ENCODE measurements around the gene FOXA3.

The FOXA3 gene

DNA sequence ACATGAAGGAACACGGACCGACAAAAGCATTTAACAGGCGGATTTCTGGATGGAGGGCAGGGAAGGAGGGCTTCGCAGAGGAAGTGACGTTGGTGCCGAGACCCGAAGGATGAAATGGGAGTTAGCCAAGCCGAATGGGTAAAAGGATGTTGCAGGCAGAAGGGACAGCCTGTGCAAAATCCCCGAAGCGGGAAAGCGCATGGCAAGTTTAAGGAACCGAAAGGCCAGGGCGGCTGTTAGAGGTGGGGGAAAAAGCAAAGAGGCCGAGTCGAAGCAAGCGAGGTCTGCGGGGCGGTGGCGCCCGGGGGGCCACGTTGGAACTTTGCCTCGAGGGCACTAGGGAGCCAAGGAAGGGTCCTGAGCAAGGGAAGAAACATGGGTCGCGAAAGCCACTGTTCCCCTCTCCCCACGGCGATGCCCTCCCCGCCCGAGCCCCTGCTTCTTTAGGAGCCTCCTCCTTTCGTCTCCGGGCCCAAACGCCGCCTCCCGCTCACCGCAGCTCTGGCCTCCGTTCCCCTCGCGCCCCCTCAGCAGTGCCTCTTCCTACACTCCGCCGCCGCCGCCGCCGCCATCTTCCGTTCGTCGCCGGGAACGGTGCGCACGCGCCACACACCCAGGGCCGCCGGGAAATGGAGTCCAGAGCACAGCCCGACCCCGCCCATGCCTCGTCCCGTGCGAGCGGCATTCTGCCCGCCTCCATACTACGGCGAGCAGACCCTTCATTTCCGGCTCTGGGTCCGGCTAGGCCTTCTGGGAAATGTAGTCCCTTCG, 1.4 kb upstream of the FOXA3 start, which contains the start of gene SYMPK (continued):
- TF ChIP-seq, protein P1, sequence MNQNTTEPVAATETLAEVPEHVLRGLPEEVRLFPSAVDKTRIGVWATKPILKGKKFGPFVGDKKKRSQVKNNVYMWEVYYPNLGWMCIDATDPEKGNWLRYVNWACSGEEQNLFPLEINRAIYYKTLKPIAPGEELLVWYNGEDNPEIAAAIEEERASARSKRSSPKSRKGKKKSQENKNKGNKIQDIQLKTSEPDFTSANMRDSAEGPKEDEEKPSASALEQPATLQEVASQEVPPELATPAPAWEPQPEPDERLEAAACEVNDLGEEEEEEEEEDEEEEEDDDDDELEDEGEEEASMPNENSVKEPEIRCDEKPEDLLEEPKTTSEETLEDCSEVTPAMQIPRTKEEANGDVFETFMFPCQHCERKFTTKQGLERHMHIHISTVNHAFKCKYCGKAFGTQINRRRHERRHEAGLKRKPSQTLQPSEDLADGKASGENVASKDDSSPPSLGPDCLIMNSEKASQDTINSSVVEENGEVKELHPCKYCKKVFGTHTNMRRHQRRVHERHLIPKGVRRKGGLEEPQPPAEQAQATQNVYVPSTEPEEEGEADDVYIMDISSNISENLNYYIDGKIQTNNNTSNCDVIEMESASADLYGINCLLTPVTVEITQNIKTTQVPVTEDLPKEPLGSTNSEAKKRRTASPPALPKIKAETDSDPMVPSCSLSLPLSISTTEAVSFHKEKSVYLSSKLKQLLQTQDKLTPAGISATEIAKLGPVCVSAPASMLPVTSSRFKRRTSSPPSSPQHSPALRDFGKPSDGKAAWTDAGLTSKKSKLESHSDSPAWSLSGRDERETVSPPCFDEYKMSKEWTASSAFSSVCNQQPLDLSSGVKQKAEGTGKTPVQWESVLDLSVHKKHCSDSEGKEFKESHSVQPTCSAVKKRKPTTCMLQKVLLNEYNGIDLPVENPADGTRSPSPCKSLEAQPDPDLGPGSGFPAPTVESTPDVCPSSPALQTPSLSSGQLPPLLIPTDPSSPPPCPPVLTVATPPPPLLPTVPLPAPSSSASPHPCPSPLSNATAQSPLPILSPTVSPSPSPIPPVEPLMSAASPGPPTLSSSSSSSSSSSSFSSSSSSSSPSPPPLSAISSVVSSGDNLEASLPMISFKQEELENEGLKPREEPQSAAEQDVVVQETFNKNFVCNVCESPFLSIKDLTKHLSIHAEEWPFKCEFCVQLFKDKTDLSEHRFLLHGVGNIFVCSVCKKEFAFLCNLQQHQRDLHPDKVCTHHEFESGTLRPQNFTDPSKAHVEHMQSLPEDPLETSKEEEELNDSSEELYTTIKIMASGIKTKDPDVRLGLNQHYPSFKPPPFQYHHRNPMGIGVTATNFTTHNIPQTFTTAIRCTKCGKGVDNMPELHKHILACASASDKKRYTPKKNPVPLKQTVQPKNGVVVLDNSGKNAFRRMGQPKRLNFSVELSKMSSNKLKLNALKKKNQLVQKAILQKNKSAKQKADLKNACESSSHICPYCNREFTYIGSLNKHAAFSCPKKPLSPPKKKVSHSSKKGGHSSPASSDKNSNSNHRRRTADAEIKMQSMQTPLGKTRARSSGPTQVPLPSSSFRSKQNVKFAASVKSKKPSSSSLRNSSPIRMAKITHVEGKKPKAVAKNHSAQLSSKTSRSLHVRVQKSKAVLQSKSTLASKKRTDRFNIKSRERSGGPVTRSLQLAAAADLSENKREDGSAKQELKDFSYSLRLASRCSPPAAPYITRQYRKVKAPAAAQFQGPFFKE (tag by site-specific recombination; IDR thresholded peaks at IDR 0.05; ENCODE audit: borderline replicate concordance): no peak
- TF ChIP-seq REPIN1 (tag by site-specific recombination; IDR thresholded peaks at IDR 0.05; ENCODE audit: low read depth): peak; percentile 80; the same call in 1 of the 2 replicates
- no peak for TF ChIP-seq ZNF830 (tag by site-specific recombination; IDR thresholded peaks at IDR 0.05; ENCODE audit: low read depth)
- TF ChIP-seq, protein P2, sequence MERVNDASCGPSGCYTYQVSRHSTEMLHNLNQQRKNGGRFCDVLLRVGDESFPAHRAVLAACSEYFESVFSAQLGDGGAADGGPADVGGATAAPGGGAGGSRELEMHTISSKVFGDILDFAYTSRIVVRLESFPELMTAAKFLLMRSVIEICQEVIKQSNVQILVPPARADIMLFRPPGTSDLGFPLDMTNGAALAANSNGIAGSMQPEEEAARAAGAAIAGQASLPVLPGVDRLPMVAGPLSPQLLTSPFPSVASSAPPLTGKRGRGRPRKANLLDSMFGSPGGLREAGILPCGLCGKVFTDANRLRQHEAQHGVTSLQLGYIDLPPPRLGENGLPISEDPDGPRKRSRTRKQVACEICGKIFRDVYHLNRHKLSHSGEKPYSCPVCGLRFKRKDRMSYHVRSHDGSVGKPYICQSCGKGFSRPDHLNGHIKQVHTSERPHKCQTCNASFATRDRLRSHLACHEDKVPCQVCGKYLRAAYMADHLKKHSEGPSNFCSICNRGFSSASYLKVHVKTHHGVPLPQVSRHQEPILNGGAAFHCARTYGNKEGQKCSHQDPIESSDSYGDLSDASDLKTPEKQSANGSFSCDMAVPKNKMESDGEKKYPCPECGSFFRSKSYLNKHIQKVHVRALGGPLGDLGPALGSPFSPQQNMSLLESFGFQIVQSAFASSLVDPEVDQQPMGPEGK (tag by site-specific recombination; IDR thresholded peaks at IDR 0.05): peak; percentile 90
- no peak for TF ChIP-seq ZNF670 (tag by site-specific recombination; IDR thresholded peaks at IDR 0.05; ENCODE audit: low read depth)
- TF ChIP-seq, protein P3, sequence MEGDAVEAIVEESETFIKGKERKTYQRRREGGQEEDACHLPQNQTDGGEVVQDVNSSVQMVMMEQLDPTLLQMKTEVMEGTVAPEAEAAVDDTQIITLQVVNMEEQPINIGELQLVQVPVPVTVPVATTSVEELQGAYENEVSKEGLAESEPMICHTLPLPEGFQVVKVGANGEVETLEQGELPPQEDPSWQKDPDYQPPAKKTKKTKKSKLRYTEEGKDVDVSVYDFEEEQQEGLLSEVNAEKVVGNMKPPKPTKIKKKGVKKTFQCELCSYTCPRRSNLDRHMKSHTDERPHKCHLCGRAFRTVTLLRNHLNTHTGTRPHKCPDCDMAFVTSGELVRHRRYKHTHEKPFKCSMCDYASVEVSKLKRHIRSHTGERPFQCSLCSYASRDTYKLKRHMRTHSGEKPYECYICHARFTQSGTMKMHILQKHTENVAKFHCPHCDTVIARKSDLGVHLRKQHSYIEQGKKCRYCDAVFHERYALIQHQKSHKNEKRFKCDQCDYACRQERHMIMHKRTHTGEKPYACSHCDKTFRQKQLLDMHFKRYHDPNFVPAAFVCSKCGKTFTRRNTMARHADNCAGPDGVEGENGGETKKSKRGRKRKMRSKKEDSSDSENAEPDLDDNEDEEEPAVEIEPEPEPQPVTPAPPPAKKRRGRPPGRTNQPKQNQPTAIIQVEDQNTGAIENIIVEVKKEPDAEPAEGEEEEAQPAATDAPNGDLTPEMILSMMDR (tag by site-specific recombination; IDR thresholded peaks at IDR 0.05): no peak; the same call in 1 of the 2 replicates
- no peak for TF ChIP-seq ZNF146 (tag by site-specific recombination; IDR thresholded peaks at IDR 0.05)
- TF ChIP-seq, protein P4, sequence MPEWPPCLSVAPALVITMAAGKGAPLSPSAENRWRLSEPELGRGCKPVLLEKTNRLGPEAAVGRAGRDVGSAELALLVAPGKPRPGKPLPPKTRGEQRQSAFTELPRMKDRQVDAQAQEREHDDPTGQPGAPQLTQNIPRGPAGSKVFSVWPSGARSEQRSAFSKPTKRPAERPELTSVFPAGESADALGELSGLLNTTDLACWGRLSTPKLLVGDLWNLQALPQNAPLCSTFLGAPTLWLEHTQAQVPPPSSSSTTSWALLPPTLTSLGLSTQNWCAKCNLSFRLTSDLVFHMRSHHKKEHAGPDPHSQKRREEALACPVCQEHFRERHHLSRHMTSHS (tag by site-specific recombination; IDR thresholded peaks at IDR 0.05): no peak
- TF ChIP-seq ZNF707 (tag by site-specific recombination; IDR thresholded peaks at IDR 0.05): no peak
- TF ChIP-seq ZNF777 (tag by site-specific recombination; IDR thresholded peaks at IDR 0.05; ENCODE audit: borderline replicate concordance): peak; percentile 93
- TF ChIP-seq ZNF121 (tag by site-specific recombination; IDR thresholded peaks at IDR 0.05): no peak
- TF ChIP-seq SP2 (tag by site-specific recombination; IDR thresholded peaks at IDR 0.05): peak; percentile 90
- peak; percentile 26; the same call in 1 of the 2 replicates for TF ChIP-seq ZNF24 (tag by site-specific recombination; IDR thresholded peaks at IDR 0.05)
- no peak for TF ChIP-seq ZNF132 (tag by site-specific recombination; IDR thresholded peaks at IDR 0.05; ENCODE audit: borderline replicate concordance)
- TF ChIP-seq GLI4 (tag by site-specific recombination; IDR thresholded peaks at IDR 0.05): no peak; the same call in none of the 2 replicates
- TF ChIP-seq, protein P5, sequence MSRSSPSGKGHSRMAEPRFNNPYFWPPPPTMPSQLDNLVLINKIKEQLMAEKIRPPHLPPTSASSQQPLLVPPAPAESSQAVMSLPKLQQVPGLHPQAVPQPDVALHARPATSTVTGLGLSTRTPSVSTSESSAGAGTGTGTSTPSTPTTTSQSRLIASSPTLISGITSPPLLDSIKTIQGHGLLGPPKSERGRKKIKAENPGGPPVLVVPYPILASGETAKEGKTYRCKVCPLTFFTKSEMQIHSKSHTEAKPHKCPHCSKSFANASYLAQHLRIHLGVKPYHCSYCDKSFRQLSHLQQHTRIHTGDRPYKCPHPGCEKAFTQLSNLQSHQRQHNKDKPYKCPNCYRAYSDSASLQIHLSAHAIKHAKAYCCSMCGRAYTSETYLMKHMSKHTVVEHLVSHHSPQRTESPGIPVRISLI (tag by site-specific recombination; IDR thresholded peaks at IDR 0.05): no peak
- TF ChIP-seq ZNF768 (tag by site-specific recombination; IDR thresholded peaks at IDR 0.05): no peak; the same call in 1 of the 2 replicates
- TF ChIP-seq ZSCAN23 (tag by site-specific recombination; IDR thresholded peaks at IDR 0.05): 0 out of 2 replicates have a peak, but pooled peaks have one; percentile 24
- TF ChIP-seq KLF8 (tag by site-specific recombination; IDR thresholded peaks at IDR 0.05): peak; percentile 86
- TF ChIP-seq ZNF544 (tag by site-specific recombination; IDR thresholded peaks at IDR 0.05): no peak
- no peak for TF ChIP-seq ZNF677 (tag by site-specific recombination; IDR thresholded peaks at IDR 0.05)
- TF ChIP-seq ZFP69B (tag by site-specific recombination; IDR thresholded peaks at IDR 0.05): 0 out of 2 replicates have a peak, but pooled peaks have one; percentile 72
- no peak for TF ChIP-seq ZNF654 (tag by site-specific recombination; IDR thresholded peaks at IDR 0.05; ENCODE audit: low read depth)
- TF ChIP-seq PRDM1 (tag by site-specific recombination; IDR thresholded peaks at IDR 0.05): no peak
- no peak for TF ChIP-seq ZNF658 (tag by site-specific recombination; IDR thresholded peaks at IDR 0.05)
- TF ChIP-seq ZNF10 (tag by site-specific recombination; IDR thresholded peaks at IDR 0.05): no peak
- no peak for TF ChIP-seq ZNF530 (tag by site-specific recombination; IDR thresholded peaks at IDR 0.05; ENCODE audit: low read depth)

Data from HEK293 (cell line).